ENCODE data around the gene ACSF3.
A peak's percentile ranks its signal among the peaks of the same experiment; 100 is the strongest.

Gene ACSF3

GRCh38 chr16:89094880-89095258 lies 1.2 kb downstream of the ACSF3 start:
- DNase-seq (ENCODE audit: low read depth in 2 of 2): no peak

GRCh38 chr16:89095491-89095951 lies 1.9 kb downstream of the ACSF3 start:
- no peak for DNase-seq (ENCODE audit: low read depth in 2 of 2)

- DNase-seq (ENCODE audit: low read depth in 2 of 2): no peak
Observed at GRCh38 chr16:89096042-89096717, 2.5 kb downstream of the ACSF3 start.

- DNase-seq (ENCODE audit: low read depth in 2 of 2): peak; percentile 55 to 81
Observed at GRCh38 chr16:89096768-89097391, 3.2 kb downstream of the ACSF3 start.

GRCh38 chr16:89097392-89097772 lies 3.7 kb downstream of the ACSF3 start:
- DNase-seq (ENCODE audit: low read depth in 2 of 2): no peak

GRCh38 chr16:89098767-89099430 lies 5.2 kb downstream of the ACSF3 start:
- no peak for DNase-seq (ENCODE audit: low read depth in 2 of 2)

GRCh38 chr16:89099905-89100304 lies 6.3 kb downstream of the ACSF3 start:
- no peak for DNase-seq (ENCODE audit: low read depth in 2 of 2)

- DNase-seq (ENCODE audit: low read depth in 2 of 2): no peak
Observed at GRCh38 chr16:89100601-89101302, 7.1 kb downstream of the ACSF3 start.

GRCh38 chr16:89101303-89102040 lies 7.8 kb downstream of the ACSF3 start:
- DNase-seq (ENCODE audit: low read depth in 2 of 2): no peak

GRCh38 chr16:89102041-89102471 lies 8.4 kb downstream of the ACSF3 start:
- no peak for DNase-seq (ENCODE audit: low read depth in 2 of 2)

GRCh38 chr16:89102481-89103073 lies 8.9 kb downstream of the ACSF3 start:
- DNase-seq (ENCODE audit: low read depth in 2 of 2): no peak

- no peak for DNase-seq (ENCODE audit: low read depth in 2 of 2)
Observed at GRCh38 chr16:89103156-89103555, 9.5 kb downstream of the ACSF3 start.

GRCh38 chr16:89103781-89104180 lies 10.1 kb downstream of the ACSF3 start:
- no peak for DNase-seq (ENCODE audit: low read depth in 2 of 2)

- DNase-seq (ENCODE audit: low read depth in 2 of 2): no peak
Observed at GRCh38 chr16:89104303-89104702, 10.7 kb downstream of the ACSF3 start.

- no peak for DNase-seq (ENCODE audit: low read depth in 2 of 2)
Observed at GRCh38 chr16:89104930-89105571, 11.4 kb downstream of the ACSF3 start.

GRCh38 chr16:89105599-89106151 lies 12.0 kb downstream of the ACSF3 start:
- no peak for DNase-seq (ENCODE audit: low read depth in 2 of 2)

GRCh38 chr16:89106533-89107202 lies 13.0 kb downstream of the ACSF3 start:
- DNase-seq (ENCODE audit: low read depth in 2 of 2): no peak

- DNase-seq (ENCODE audit: low read depth in 2 of 2): no peak
Observed at GRCh38 chr16:89107203-89107582, 13.5 kb downstream of the ACSF3 start.

GRCh38 chr16:89108416-89108815 lies 14.8 kb downstream of the ACSF3 start:
- no peak for DNase-seq (ENCODE audit: low read depth in 2 of 2)

GRCh38 chr16:89110641-89111040 lies 17.0 kb downstream of the ACSF3 start:
- DNase-seq (ENCODE audit: low read depth in 2 of 2): no peak
